Left hindlimb (tissue), 1 donor: Measurements from ENCODE around the gene BCL2L11.

Experiments
- DNase-seq: peaks from one replicate; pipeline ENCODE4 v3.0.0-alpha.2; 2018

The BCL2L11 gene

DNA sequence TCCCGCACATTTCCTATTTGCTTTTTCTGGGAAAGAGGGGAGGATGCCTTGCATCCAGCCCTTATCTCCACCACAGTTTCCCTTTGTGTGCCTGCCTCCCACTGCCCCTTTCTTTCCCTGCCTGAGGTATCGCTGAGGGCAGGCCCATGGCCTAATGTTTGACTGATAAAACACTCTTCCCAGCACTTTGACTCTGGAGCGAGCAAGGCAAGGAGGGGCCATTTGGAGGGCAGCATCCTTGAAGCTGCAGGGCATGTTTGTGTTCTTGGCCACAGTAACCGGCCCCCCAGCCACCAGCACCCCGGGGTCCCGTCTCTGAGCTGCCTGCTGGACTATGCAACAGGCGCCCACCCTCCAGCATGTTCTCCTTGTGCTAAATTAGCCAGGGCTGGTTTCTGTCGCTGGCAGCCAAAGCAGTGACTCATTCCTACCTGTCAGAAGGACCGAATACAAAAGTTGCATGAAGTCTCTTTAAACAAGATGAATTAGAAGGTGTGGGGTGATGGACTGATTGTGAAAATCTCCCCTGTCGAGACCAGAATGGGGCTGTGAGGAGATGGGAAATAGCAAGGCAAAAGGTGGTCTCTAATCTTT, 50.7 kb downstream of the BCL2L11 start:
- no peak for DNase-seq

DNA sequence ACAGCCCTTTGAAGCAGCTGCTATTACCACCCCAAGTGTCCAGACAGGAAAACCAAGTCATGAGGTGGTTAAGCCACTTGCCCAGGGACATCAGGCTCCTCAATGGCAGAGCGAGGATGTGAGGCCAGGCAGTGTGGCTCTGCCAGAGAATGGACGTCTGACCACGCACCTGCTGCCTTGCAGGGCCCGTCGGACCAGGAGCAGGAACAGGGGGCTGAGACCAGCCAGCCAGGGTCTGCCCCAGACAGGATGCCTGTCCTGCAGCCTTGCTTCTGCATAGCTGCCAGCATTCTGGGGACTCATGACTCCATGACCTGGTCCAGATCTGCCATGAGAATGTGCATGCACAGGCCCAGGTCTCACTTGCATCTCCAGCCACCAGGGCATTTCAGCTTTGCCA, 52.0 kb downstream of the BCL2L11 start:
- DNase-seq = no peak

DNA sequence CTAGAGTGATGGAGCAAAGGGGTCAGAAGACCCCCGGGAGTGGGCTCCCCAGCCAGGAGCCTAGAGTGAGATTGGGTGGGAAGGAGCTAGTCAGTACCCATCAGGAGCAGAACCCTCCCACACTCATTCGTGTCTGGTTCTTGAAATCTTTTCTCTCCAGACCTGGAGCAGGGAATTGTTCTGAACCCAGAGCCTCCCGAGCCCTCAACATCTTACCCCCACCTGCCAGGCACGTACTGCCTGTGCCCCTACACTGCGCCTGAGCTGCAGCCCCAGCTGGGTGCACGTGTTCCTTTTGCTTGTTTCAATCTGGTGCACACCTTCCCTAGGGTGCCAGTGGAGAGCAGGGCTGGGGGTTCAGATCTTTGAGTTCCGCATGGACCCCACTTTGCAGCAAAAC, 52.6 kb downstream of the BCL2L11 start:
- no peak for DNase-seq

DNA sequence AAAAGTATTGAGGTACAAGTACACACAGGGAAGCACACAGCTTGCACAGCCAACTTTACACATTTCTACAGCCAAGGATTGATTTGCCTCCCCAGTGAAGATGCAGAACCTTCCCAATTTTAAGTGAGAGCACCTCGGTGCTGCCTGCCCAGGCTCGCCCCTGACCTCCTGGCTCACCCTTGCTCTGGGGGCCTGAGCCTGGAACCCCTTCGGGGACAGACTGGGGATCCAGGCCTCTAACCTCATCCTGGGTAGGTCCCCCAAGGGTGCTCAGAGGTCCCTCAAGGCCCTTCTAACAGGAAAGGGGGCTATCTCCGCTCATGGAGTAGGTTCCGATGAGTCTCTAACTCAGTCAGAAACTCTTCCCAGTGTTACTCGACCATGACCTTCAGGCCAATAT, 53.1 kb downstream of the BCL2L11 start:
- no peak for DNase-seq

DNA sequence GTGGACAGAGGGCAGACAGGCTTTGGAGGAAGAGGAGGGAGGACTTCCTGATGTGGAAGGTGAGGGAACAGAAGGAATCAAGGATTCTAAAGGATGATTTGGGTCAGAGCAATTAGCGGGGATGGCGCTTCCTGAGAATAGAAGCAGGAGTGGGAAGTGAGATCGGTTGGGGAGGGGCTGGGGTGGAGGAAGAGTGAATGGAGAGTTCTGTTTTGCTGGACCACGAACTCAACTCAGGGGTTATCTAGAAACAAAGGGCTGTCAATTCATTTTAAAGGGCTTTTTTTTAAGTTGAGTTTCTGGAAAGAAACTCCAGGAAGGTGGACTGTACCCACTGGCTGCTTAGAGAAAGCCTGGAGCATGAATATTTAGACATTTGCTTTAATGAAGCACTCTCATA, 54.9 kb downstream of the BCL2L11 start:
- DNase-seq = no peak

DNA sequence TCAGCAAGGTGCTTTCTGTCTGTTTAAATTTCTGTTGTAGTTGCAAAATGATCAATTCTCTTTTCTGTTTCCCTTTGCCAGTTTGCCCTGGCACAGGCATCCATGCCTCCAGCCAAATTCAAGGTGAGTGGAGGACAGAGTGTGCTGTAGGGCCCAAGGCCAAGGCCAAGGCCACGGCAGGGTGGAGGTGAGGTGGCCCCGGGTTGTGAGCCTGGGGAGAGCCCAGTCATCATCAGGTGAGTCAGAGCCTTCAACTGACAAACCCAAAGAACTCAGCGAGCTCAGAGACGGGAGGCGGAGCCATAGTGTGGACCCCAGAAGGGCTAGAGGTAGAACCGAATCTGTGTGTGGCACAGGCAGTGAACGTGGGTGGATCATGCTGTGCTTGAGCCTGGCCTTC, 55.7 kb downstream of the BCL2L11 start:
- DNase-seq = no peak

DNA sequence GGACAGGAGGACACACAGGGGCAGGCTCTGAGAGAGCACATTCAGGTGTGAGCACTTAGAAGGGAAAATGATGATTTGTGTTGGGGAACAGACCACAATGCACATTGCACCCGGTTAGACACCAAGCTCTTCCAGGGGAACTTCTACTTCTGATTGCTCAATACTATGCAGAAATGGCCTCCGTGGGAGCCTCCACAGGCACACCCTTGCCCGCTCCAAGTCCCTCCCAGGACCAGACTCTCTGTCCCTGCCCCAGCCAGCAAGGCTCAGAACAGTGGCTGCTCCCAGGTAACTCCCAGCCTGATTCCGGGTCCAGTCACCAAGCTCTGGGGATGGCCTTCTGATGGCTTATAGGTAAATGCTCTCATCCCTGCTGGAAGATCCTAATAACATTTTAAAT, 56.2 kb downstream of the BCL2L11 start:
- no peak for DNase-seq

DNA sequence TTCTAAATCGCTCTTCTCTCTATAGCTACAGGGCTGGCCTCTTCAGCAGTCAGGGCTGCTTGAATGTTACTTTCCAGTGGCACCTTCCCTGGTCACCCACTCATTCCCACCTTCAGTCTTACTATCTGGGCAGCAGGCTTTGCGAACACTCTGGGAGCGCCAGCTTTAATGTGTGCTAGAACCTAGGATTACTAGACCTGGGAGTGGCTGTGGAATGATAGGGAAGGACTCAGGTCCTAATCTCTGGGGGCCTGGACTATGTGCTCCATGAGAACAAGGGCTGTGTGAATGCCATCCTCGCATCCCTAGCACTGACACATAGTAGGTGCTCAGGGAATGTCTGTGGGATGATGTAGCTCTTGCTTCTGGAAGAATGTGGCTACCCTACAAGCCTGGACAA, 57.6 kb downstream of the BCL2L11 start:
- DNase-seq = no peak

DNA sequence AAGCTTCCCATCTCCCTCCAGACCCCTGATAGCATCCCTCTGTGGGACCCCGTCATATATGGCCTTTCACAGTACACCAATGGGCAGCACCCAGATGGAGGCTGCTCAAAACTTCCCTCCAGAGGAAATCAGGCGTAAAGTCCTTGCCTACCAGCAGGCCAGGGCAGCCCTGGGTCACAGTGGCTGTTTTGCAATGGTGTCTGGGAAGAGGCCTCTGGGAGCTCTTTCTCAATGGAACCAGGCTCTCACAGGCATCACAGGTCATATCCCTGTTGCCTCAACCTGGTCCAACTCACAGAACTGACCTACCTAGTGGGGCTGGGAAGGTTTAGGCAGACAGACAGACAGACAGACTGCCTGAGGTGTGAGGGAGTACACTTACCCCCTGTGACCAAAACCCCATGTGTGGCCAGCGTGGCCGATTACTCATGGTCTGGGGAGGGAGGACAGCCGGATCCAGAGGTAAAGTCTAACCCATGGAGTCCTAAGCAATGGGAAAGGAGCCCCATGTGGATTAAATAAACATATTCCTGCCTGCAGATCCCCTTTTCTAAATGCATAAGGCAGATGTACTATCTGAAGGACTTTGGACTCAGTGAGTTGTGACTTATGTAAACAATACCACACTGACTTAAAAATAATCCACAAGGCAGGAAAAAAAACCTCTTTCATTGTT, 58.2 kb downstream of the BCL2L11 start:
- DNase-seq = no peak

DNA sequence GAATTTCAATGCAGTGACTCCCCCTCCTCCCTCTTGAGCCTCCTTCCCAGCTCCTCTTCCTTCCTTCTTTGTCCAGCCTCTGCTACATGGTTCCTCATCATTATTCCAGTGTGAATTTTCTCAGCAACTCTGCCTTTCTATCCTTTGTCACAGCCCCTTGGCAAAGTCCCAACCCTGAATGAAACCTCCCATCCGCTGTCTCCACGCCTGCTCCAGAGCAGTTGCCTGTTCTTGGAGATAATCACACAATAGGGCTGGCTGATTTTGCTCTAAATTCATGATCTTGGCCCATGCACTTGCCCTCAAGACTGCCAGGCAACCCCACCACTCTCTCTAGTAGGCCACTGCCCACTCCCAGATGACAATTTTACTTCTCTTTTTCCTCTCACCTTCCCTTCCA, 61.4 kb downstream of the BCL2L11 start:
- no peak for DNase-seq

DNA sequence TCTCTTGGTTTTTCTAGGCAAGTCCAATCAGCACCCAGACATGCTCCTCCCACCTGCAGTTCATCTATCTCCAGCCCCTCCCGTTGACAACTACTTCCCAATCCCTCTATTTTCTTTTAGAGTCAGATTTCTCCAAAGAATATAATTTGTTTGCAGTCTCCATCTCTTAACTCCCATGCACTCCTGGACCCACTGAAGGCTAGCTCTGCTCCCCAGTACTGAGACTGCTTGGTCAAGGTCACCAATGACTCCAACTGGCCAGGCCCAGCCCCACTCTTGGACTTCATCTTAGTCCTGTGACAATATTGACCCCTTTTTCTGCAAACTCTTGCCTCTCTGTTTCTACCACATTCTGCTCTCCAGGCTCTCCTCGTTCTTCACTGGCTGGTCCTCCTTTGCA, 62.0 kb downstream of the BCL2L11 start:
- DNase-seq = no peak

DNA sequence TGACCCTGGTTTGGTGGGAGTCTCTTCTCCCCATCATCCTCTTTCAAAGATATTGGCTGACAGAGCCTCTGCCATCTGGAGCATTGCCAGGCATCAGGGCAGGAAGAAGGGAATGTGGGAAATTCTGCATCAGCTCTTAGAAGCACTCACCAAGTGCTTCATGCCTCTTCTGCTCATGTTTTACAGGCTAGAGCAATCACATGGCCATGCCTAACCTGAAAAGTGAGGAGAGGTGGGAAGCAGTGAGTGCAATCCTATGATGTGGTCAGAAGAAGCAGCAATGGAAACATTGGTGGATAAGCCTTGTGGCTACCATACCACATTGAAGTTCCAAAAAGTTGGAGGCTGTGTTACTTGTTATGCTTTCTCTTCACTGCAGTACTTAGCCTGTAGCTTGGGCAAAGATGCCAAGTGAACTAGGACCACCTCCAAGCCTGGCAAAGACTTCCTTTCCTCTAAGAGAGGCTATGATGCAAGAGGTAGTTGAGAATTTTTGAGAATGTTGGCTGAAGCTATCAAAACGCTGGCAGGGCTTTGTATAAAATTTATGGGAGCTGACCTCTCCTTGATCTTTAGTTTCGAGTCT, 64.1 kb downstream of the BCL2L11 start:
- DNase-seq = no peak

DNA sequence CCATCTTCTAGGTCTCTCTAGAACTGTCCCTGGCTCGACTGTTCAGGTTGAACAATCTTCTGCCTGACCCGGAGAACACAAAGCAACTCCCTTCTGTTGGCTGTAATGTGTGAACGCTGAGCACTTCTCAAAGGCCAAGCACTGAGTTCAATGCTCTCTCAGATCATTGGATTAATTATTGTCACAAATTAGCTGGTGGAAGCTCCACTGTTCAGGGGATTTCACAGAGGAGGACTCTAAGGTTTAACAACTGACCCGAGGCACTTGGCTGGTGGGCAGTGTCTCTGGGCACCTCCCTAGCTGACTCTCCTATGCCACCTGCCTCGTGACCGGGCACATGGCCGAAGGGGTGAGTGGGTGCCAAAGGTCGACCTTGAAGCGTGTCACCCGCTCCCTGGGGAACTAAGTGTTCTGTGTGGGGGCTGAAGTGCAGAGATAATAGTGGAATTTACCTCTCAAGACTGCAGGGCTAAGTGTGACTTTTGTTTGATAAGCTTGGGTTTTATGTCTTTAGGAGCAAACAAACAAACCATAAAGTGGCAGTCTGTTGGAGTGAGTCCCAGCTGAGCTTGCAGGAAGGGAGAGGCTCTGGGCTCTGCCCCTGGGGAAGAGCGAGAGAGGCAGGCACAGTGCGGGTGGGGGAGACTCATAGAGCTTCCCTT, 64.8 kb downstream of the BCL2L11 start:
- DNase-seq = no peak

DNA sequence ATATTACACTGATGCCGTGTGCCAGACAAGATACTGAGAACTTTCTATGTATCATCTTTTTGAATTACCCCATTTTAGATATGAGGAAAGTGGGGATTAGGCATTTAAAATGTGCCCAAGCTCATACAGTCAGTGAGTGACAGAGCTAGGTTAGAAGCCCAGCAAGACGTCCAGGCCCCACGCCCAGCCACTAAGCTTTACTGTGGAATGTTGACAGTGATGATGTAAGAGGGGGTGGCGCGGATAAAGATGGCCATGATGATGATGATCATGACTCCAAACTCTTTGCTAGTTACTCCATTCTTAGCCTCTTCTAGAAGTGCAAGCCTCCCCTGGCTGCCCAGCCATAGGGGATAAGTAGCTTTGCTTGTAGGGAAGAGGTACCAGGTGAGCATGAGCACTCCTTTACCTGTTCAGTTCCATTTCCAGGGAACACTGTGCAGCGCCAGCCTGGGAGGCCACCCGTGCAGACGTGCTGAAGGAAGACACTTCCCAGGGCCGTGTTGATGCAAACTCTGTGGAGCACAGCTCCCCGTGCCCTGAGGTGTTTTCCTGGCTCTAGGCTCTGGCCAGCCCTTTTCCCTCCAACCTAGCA, 65.5 kb downstream of the BCL2L11 start:
- DNase-seq = no peak

DNA sequence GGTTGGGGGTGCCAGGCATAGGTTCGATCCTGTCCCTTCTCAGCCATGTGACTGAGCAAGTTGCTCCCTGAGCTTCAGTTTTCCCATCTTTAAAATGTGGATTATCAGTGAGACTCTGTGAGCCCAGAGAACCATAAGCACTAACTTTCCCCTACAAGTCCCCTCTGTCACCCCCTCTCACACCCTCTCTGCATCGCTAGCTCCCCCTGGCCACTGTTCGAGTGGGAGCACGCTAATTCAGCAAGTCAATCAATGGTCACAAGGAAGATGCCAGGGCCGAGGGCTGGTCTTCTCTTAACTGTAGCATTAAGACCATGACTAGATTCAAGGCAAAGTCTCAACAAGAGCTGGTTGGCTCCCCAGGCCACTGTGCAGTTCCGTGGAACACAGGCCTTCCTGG, 66.2 kb downstream of the BCL2L11 start:
- DNase-seq = no peak

DNA sequence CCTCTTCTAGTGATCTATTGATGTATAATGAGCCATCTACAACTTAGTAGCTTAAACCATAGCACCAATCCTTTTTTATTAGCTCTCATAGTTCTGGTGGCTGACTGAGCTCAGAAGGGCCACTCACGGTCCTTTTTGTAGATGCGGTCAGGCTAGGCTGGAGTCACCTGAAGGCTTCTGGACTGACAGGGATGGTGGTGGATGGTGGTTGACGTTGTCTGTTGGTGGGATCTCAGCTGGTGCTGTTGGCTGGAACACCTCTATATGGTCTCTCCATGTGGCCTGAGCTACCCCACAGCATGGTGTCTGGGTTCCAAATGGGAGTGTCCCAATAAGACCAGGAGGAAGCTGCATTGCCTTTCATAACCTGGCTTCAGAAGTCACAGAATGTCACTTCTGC, 68.0 kb downstream of the BCL2L11 start:
- no peak for DNase-seq

DNA sequence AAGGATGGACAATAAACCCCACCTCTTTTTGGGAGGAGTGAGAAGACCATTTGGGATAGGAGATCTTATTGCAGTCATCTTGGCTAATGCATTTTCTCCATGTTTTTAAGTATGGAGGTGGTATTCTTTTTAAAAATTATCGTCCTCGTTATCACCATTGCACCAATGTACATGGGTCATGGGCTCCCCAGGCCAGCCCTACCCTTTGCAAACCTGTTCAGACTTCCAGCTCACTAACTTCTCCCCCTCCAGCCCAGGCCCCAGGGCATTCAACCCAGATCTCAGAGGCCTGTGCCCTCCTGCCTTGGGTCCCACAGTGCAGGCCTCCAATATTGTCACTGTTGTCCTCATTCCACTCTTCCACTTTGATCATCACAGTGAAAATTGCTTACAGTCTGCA, 68.4 kb downstream of the BCL2L11 start:
- DNase-seq = no peak

DNA sequence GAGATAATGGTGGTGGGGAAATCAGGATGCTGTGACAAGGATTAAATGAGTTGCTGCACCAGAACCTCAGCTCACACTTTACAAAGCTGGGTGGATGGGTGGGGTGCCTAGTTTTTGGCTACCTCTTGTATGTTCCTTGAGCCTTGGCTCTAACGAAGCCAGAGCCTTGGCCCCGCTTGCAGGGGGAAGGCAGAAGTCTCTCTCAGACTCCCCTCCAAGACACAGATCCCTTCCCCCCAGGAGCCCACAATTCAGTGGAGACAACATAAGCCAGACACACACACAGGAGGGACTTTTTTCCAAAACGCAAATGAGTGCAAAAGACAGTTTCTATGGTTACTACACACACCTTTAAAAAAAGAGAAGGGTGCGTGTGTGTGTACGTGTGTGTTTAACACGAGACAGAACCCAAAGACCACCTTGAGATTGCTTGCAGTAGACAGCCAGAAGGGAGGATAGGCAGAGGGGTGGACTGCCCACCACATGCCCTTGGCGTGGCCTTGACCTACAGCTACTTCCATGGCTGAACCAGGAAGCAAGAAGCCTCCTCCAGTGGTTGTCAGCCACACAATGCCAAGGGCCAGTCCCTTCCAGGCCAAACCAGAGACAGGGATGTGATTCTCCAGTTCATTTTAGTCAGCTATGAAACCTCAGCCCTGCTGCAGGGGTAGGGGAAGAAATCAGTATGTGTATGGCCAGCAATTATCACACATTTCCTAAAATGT, 70.3 kb downstream of the BCL2L11 start:
- DNase-seq = no peak

DNA sequence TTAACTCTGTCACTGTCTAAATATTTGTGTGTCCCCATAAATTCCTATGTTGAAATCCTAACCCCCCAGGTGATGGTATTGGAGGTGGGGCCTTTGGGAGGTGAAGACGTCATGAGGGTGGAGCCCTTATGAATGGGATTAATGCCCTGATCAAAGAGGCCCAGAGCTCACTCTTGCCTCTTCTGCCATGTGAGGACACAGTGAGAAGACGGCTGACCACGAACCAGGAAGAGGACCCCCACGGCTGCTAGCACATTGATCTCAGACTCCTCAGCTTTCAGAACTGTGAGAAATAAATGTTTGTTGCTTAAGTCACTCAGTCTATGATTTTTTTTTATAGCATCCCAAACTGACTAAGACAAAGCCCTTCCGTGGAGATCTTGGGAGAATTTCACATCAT, 71.2 kb downstream of the BCL2L11 start:
- no peak for DNase-seq

DNA sequence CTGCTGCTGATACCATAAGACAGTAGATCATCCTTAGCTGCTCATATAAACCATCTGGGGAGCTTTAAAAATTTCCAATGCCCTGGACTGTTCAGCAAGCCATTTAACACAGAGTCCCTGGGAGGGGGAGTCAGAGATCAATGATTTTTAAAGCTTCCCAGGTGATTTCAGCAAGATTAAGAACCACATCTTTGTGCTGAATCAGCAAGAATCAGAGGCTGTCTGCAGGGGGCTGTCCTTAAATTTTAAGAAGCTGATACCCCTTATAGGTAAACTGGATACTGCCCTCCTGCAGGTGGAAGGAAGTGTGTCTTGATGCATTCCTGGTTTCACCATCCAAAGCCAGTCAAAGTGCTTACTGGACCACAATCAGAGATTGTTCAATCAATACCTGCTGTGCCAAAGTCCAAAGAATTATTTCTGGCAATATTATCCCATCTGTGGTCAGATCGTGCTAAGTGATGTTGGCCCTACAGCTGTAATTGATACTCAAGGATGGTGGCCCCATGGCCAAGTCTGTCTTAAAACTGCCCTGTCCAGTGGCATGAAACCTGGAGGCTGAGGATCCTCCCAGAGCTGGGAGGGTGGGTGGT, 72.2 kb downstream of the BCL2L11 start:
- DNase-seq = no peak

DNA sequence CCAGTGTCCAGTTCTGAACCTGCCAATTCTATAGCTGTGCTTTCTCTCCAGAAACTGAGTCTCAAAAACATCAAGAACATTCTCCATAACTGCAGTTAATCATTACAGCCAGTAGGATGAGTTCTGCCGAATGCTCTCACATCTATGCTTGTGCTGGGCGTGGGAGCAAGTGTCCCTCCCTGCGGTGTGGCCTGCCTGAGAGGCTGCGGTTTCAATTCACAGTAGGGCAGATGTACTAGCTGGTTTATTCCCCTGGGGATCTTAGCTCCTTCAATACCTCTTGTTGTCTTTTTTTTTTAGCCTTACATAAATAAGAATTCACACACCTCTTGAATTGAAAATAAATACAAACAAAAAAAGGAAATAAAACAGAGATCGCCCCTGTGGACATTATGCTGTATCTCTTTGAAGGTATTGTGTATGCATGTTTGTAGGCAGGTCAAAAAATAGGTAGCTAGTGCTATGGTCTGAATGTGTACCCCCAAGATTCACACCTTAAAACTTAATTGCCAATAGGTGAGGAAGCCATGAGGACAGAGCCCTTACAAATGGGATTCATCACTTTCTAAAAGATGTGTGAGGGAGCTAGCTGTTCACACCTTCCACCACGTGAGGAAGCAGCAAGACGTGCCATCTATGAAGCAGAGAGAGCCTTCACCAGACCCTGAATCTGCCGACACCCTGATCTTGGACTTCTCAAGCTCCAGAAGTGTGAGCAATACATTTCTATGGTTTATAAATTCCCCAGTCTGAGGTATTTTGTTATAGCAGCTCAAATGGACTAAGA, 74.3 kb downstream of the BCL2L11 start:
- DNase-seq = no peak

DNA sequence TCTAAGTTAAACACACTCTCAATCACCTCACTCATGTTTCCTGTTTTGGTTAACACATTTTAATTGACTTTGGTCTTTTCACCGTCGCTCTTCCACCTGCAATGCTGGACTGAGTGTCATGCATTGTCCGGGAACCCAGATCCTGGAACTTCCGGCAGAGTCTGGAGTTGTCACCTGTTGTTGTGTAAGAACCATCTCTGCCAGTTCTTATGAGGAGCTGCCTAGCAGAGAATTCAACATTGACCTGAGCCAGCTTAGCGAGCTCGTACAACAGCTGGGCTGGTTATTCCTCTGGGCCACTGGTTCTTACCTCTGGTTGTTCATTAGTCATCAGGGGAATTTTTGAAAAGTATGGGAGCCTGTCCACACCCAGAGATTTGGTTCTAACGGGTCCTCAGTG, 75.7 kb downstream of the BCL2L11 start:
- DNase-seq = no peak
